HPDE6-E6E7 (cell line): ENCODE results near the gene GRHL1.

Experiments used
- DNase-seq: peaks from one replicate; pipeline ENCODE4 v3.0.0; 2011; ENCODE audit warnings: missing footprints; ENCODE audit errors: extremely low spot score

GRHL1 gene

DNA sequence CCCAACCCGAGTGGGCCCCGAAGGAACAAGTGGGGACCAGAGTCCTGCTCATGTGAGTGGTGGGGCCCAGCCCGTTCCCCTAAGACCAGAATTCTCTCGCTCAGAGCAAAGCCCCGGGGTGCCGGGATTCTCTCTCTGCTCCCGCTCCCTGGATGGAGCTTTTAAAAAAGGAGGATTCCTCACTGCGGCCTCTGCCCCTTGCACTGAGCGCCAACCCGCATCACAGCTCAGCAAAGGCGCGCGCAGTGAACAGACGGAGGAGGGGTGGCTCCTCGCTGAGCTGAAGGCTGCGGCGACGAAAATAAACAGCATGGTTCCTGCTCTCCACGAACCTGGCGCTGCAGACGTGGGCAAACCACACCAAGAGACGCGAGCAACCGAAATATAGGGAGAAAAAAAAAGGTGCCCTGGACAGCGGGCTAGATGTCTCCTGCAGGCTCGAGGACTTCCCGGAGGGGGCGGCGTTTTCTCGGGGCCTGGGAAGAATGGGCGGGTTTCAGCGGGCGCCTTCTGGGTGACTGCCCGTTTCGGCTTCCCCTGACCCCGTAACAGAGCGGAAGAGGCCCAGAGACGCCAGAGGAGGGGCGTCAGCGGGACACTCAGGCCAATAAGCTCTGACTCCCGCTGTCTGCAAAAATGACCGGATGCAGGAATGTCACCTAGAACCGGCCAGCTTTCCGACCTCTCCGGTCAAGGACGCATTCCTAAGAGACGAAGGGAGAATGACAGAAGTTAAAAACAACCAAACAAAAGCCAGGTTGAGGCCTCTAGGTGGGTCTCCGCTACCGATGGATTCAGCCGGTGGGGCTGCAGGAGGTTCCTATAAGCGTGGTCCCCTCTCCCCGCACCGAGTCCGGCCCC, 91.0 kb downstream of the GRHL1 start:
- no peak for DNase-seq

DNA sequence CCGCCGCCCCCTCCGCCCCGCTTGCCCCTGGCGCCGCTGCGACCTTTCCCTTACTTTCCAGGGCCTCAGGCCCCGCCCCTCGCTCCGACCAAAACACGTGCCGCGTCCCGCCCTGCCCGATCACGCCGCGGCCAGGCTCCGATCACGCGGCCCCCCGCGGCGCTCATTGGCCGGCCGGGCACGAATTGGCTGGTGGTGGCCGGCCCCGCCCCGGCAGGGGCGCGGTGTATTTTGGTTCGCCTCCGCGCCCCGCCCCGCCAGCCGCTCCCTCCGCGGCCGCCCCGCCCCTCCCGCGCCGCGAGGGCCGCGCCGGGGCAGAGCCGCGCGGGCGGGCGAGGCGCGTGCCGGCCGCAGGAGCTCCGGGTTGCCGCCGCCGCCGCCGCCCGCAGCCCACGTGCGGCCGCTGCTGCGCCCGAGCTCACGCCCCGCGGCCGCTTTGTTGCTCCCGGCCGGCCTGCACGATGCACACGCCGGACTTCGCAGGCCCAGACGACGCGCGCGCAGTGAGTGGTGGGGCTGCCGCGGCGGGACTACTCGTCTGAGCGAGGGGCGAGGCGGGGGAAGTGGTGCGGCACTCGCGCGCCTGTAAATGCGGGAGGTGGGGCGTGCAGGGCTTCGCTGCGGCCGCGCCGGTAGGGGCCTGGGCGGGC, 91.9 kb downstream of the GRHL1 start, which contains the start of gene KLF11:
KLF11 (plus strand) TSS at position 295 of the 650 bp plus-strand sequence; CDS start at position 462, 167 bp downstream.
- peak; percentile 84 for DNase-seq

DNA sequence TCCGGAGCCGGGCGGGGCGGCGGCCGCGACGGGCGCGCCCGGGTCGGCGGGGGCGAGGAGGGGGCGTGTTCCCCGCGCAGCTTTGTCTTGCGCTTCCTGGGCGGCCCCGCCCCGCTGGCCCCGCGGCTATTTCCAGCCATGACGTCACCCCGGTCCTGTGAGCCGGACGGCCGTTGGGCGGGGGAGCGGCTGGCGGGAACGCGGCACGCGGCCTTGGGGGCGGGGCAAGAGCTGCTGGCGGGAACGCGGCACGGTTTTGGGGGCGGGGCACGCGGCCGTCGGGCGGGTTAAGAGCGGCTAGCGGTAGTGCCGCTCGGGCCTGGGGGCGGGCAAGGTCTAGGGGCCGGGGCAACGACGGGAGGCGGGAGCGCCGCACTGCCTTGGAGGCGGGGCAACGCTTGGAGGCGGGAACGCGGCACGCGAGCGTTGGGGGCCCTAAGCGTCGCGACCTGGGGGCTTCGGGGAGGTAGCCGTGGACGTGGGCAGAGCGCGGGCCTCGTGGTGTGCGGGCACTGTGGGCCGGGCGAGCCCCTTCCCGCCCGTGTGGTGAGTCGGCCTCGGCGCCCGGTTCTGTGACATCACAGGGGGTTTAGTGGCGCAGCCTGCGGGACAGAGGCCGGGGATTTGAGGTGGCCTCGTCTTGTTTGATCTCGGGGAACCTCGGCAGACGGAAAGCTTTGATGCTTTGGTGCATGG, 92.6 kb downstream of the GRHL1 start:
- peak; percentile 83 for DNase-seq

DNA sequence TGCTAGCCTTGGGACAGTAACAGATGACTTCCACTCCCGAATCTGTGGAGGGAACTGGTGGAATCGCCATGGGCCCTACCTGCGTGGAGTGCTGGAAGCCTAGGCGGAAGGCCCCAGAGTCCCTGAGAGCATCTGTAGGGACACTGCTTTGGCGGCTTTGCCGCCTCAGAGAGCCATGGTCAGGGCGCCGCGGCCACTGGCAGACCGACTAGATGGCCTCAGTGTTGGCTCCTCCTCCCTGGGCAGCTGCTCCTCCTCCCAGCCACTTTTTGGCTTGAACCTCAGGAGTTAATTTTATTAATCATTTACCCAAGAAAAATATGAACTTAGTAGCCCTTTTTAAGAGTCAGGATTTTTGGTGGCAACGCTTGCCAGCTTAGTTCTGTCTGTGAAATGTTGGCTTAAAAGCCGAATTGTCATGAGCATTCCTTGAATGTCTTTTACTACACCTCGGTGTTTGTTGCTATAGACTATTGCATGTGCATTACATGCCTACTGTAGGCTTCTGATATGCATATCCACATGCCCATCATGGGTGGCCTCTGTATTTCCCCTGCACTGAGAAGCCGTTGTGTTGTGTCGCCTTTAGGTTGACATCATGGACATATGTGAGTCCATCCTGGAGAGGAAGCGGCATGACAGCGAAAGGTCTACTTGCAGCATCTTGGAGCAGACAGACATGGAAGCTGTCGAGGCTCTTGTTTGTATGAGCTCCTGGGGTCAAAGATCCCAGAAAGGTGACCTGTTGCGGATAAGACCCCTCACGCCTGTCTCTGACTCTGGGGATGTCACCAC, 94.3 kb downstream of the GRHL1 start:
- no peak for DNase-seq

DNA sequence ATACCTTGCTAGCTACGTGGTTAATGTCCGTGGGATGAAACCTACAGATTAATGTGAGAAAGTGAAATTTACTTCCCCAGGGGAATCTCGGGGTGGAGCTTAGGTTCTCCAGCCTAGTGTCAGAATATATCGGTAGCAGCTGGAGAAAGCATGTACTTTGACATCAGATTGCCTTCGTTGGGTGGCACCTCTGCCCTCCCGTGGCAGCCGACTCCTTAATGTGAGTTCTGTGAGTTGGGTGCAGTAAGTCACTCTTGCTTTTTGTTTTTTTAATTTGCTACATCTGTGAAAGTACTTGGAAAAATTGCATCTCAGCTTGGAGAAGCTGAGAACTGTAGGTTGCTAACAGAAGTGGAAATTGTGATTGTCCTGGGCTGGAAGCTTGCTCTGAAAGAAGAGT, 95.4 kb downstream of the GRHL1 start:
- DNase-seq = no peak

DNA sequence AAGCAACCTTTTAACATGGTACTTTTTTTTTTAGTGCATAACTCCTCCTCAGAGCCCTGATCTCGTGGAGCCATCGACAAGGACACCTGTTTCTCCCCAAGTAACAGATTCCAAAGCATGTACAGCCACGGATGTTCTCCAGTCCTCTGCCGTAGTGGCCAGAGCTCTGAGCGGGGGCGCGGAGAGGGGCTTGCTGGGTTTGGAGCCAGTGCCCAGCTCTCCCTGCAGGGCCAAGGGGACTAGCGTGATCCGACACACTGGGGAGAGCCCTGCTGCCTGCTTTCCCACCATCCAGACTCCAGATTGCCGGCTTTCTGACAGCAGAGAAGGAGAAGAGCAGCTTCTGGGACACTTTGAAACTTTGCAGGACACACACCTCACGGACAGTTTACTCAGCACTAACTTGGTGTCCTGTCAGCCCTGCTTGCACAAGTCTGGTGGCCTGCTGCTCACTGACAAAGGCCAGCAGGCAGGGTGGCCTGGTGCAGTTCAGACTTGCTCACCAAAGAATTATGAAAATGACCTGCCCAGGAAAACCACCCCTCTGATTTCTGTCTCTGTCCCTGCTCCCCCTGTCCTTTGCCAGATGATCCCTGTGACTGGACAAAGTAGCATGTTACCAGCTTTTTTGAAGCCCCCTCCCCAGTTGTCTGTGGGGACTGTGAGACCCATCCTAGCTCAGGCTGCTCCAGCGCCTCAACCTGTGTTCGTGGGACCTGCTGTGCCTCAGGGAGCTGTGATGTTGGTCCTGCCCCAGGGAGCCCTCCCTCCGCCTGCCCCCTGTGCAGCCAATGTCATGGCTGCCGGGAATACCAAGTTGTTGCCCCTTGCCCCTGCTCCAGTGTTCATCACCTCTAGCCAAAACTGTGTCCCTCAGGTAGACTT, 96.4 kb downstream of the GRHL1 start:
- no peak for DNase-seq

DNA sequence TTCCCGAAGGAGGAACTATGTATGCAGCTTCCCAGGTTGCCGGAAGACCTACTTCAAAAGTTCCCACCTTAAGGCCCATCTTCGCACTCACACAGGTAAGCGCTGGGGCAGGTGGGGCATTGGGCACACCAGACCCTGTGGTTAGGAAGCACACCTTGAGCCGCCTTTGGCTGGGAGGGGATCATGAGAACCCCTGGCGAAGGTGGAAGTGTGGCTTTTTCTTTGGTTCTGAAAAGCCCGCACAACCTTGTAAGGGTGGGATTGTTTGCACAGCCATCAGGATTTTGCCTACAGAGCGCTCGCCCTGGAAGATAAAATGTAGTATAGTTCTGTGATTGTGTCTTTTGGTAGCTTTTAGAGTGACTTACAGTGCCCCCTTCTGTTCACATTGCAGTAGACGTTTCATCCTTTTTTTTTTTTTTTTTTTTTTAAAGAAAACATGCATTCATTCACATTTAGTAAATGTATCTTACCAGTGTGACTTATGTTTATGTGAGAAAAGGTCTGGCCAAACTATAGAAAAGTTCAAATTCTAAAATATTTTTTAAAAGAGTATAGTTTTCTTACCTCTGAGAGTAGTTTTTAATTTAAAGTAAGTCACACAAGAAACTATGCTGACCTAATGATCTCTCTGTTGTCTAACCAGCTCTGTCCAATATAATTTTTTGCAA, 97.1 kb downstream of the GRHL1 start:
- no peak for DNase-seq
